ENCODE results near the gene VWA7. TPM values are rescaled to one million over a fixed set of nuclear protein-coding genes. Genes with fewer than 3 reads are reported as not detected.

VWA7 gene
- total RNA-seq, 1 experiment from 2014 or later = 11.2 TPM

GRCh38 chr6:31730631-31731086 lies 46.5 kb downstream of the VWA7 start:
- peak; percentile 29 for DNase-seq (ENCODE audit: low spot score)

GRCh38 chr6:31729979-31730630 lies 47.0 kb downstream of the VWA7 start:
- peak; percentile 95 for DNase-seq (ENCODE audit: low spot score)

GRCh38 chr6:31729515-31729978 lies 47.6 kb downstream of the VWA7 start:
- DNase-seq (ENCODE audit: low spot score) = peak; percentile 95

- DNase-seq (ENCODE audit: low spot score) = no peak
Measured at GRCh38 chr6:31728767-31729514, 48.2 kb downstream of the VWA7 start, which contains the start of gene DDAH2. DDAH2 (minus strand) TSS chr6:31729299; CDS start chr6:31729161, 138 bp downstream.

GRCh38 chr6:31727717-31728671 lies 49.1 kb downstream of the VWA7 start:
- DNase-seq (ENCODE audit: low spot score) = no peak

- DNase-seq (ENCODE audit: low spot score) = no peak
Measured at GRCh38 chr6:31727034-31727716, 50.0 kb downstream of the VWA7 start.

GRCh38 chr6:31725502-31726350 lies 51.4 kb downstream of the VWA7 start:
- DNase-seq (ENCODE audit: low spot score) = no peak

GRCh38 chr6:31723980-31724691 lies 53.0 kb downstream of the VWA7 start:
- no peak for DNase-seq (ENCODE audit: low spot score)

- DNase-seq (ENCODE audit: low spot score) = no peak
Measured at GRCh38 chr6:31723245-31723979, 53.7 kb downstream of the VWA7 start, which contains the start of gene MPIG6B. MPIG6B (plus strand) TSS chr6:31723373; CDS start chr6:31723384, 11 bp downstream.

- no peak for DNase-seq (ENCODE audit: low spot score)
Measured at GRCh38 chr6:31722173-31722572, 55.0 kb downstream of the VWA7 start.

- DNase-seq (ENCODE audit: low spot score) = no peak
Measured at GRCh38 chr6:31721351-31722020, 55.6 kb downstream of the VWA7 start, which contains the start of gene LY6G6C. LY6G6C (minus strand) TSS chr6:31721746; CDS start chr6:31721679, 67 bp downstream.

- peak; percentile 46 for DNase-seq (ENCODE audit: low spot score)
Measured at GRCh38 chr6:31720196-31720770, 56.8 kb downstream of the VWA7 start.

- DNase-seq (ENCODE audit: low spot score) = no peak
Measured at GRCh38 chr6:31719001-31719400, 58.1 kb downstream of the VWA7 start.

GRCh38 chr6:31718265-31718664 lies 58.9 kb downstream of the VWA7 start:
- DNase-seq (ENCODE audit: low spot score) = peak; percentile 96

- peak; percentile 27 for DNase-seq (ENCODE audit: low spot score)
Measured at GRCh38 chr6:31717499-31718222, 59.5 kb downstream of the VWA7 start.
